ENCODE measurements around the gene BTG4.

BTG4 gene

GRCh38 chr11:111538407-111539114 is 26.4 kb upstream of the BTG4 start:
- in situ Hi-C loops (cut with MboI; ENCODE audit: low sequenced_read_pairs), result no loop called here

GRCh38 chr11:111537336-111537860 is 25.2 kb upstream of the BTG4 start:
- in situ Hi-C loops (cut with MboI; ENCODE audit: low sequenced_read_pairs), result no loop called here

GRCh38 chr11:111535281-111535680 is 23.1 kb upstream of the BTG4 start:
- in situ Hi-C loops (cut with MboI; ENCODE audit: low sequenced_read_pairs), result no loop called here

GRCh38 chr11:111532365-111532709 is 20.2 kb upstream of the BTG4 start:
- in situ Hi-C loops (cut with MboI; ENCODE audit: low sequenced_read_pairs), result no loop called here

- in situ Hi-C loops (cut with MboI; ENCODE audit: low sequenced_read_pairs), result no loop called here
Measured at GRCh38 chr11:111531687-111532364, 19.6 kb upstream of the BTG4 start.

GRCh38 chr11:111531136-111531535 is 18.9 kb upstream of the BTG4 start:
- in situ Hi-C loops (cut with MboI; ENCODE audit: low sequenced_read_pairs), result no loop called here

GRCh38 chr11:111530091-111530490 is 17.9 kb upstream of the BTG4 start:
- in situ Hi-C loops (cut with MboI; ENCODE audit: low sequenced_read_pairs), result no loop called here

GRCh38 chr11:111528557-111528956 is 16.4 kb upstream of the BTG4 start:
- in situ Hi-C loops (cut with MboI; ENCODE audit: low sequenced_read_pairs), result no loop called here

- in situ Hi-C loops (cut with MboI; ENCODE audit: low sequenced_read_pairs), result no loop called here
Measured at GRCh38 chr11:111527279-111527678, 15.1 kb upstream of the BTG4 start.

- in situ Hi-C loops (cut with MboI; ENCODE audit: low sequenced_read_pairs), result no loop called here
Measured at GRCh38 chr11:111526501-111526900, 14.3 kb upstream of the BTG4 start.

GRCh38 chr11:111525456-111525855 is 13.3 kb upstream of the BTG4 start:
- in situ Hi-C loops (cut with MboI; ENCODE audit: low sequenced_read_pairs), result no loop called here

GRCh38 chr11:111524056-111524455 is 11.9 kb upstream of the BTG4 start:
- in situ Hi-C loops (cut with MboI; ENCODE audit: low sequenced_read_pairs), result no loop called here

- in situ Hi-C loops (cut with MboI; ENCODE audit: low sequenced_read_pairs), result no loop called here
Measured at GRCh38 chr11:111523343-111523742, 11.2 kb upstream of the BTG4 start.

GRCh38 chr11:111522426-111522825 is 10.2 kb upstream of the BTG4 start:
- in situ Hi-C loops (cut with MboI; ENCODE audit: low sequenced_read_pairs), result no loop called here

- in situ Hi-C loops (cut with MboI; ENCODE audit: low sequenced_read_pairs), result no loop called here
Measured at GRCh38 chr11:111521135-111521534, 8.9 kb upstream of the BTG4 start.

- in situ Hi-C loops (cut with MboI; ENCODE audit: low sequenced_read_pairs), result no loop called here
Measured at GRCh38 chr11:111520560-111520959, 8.4 kb upstream of the BTG4 start.

GRCh38 chr11:111518668-111519067 is 6.5 kb upstream of the BTG4 start:
- in situ Hi-C loops (cut with MboI; ENCODE audit: low sequenced_read_pairs), result no loop called here

GRCh38 chr11:111515591-111515990 is 3.4 kb upstream of the BTG4 start:
- in situ Hi-C loops (cut with MboI; ENCODE audit: low sequenced_read_pairs), result no loop called here

- in situ Hi-C loops (cut with MboI; ENCODE audit: low sequenced_read_pairs), result no loop called here
Measured at GRCh38 chr11:111514216-111515031, 2.2 kb upstream of the BTG4 start, which contains the start of gene HOATZ. Gene HOATZ (plus strand): TSS chr11:111514778. CDS start chr11:111514785, 7 bp downstream.

- in situ Hi-C loops (cut with MboI; ENCODE audit: low sequenced_read_pairs), result no loop called here
Measured at GRCh38 chr11:111513240-111513605, 1.0 kb upstream of the BTG4 start.

GRCh38 chr11:111510311-111510710 is 1.9 kb downstream of the BTG4 start:
- in situ Hi-C loops (cut with MboI; ENCODE audit: low sequenced_read_pairs), result no loop called here

GRCh38 chr11:111502611-111503010 is 9.6 kb downstream of the BTG4 start:
- in situ Hi-C loops (cut with MboI; ENCODE audit: low sequenced_read_pairs), result no loop called here

Measured in hTERT RPE-1 (cell line).